ENCODE results near the gene CRK. TPM values are rescaled to one million over a fixed set of nuclear protein-coding genes. Genes with fewer than 3 reads are reported as not detected.

The CRK gene
- total and polyA plus RNA-seq, 9 donors: 31.7 to 60.6 (median 43.3) TPM

GRCh38 chr17:1495265-1495989 is 39.4 kb upstream of the CRK start:
- DNase-seq: peak in 1 of 5 donors; percentile 19
- peaks cover 2% of the 10 kb centered on the region for H3K4me1 ChIP-seq (ENCODE audit: insufficient read depth)
- intact Hi-C loops (cut with DNase I): loop anchor here in 1 of 4 donors (10.0 kb wide), 1 partner anchor 111 kb away; no protein-coding TSS in a partner anchor

GRCh38 chr17:1494736-1495253 is 38.8 kb upstream of the CRK start:
- WGBS, 3 donors: 89 to 95% (median 90%) methylated on average over 8 to 11 of the region's 11 CpGs
- Histone ChIP-seq H3K4me1 (ENCODE audit: insufficient read depth) (peaks cover 2% of the 10 kb centered on the region), H3K36me3 (no peaks in the 10 kb centered on the region), H3K4me3 (no peak overlapping the region), H3K9me3 (no peaks in the 10 kb centered on the region), H3K27ac (no peak overlapping the region), H3K27me3 (no peaks in the 10 kb centered on the region)
- no peak for TF ChIP-seq EP300 (IDR thresholded peaks at IDR 0.05)
- no peak for TF ChIP-seq POLR2A (IDR thresholded peaks at IDR 0.05)
- no peak for TF ChIP-seq CTCF (IDR thresholded peaks at IDR 0.05)
- DNase-seq: peak in 1 of 5 donors; percentile 18
- intact Hi-C loops (cut with DNase I): loop anchor here in 1 of 4 donors (10.0 kb wide), 1 partner anchor 110 kb away; no protein-coding TSS in a partner anchor

More at GRCh38 chr17:1495265-1495989, 39.4 kb upstream of the CRK start:
- Histone ChIP-seq H3K36me3 (no peaks in the 10 kb centered on the region), H3K9me3 (no peaks in the 10 kb centered on the region), H3K4me3 (no peak overlapping the region), H3K27me3 (no peaks in the 10 kb centered on the region), H3K27ac (no peak overlapping the region)
- TF ChIP-seq CTCF (IDR thresholded peaks at IDR 0.05): no peak
- no peak for TF ChIP-seq EP300 (IDR thresholded peaks at IDR 0.05)
- no peak for TF ChIP-seq POLR2A (IDR thresholded peaks at IDR 0.05)
- 61 to 75% (median 67%) methylated on average over 14 of the region's 14 CpGs for WGBS, 3 donors

- intact Hi-C loops (cut with DNase I): loop anchor here in 1 of 4 donors (10.0 kb wide), 1 partner anchor 109 kb away; no protein-coding TSS in a partner anchor
- Histone ChIP-seq H3K36me3 (no peaks in the 10 kb centered on the region), H3K27ac (no peak overlapping the region), H3K9me3 (no peaks in the 10 kb centered on the region), H3K4me3 (no peak overlapping the region), H3K4me1 (ENCODE audit: insufficient read depth) (peaks cover 2% of the 10 kb centered on the region), H3K27me3 (no peaks in the 10 kb centered on the region)
- WGBS, 3 donors: 94 to 96% (median 96%) methylated on average over 7 of the region's 7 CpGs
- TF ChIP-seq EP300 (IDR thresholded peaks at IDR 0.05): no peak
- no peak for TF ChIP-seq CTCF (IDR thresholded peaks at IDR 0.05)
- TF ChIP-seq POLR2A (IDR thresholded peaks at IDR 0.05): no peak
- no peak for DNase-seq
These were observed 38.2 kb upstream of the CRK start for GRCh38 chr17:1494203-1494602.

- Histone ChIP-seq H3K9me3 (no peaks in the 10 kb centered on the region), H3K27me3 (no peaks in the 10 kb centered on the region), H3K4me3 (no peak overlapping the region), H3K36me3 (no peaks in the 10 kb centered on the region), H3K4me1 (ENCODE audit: insufficient read depth) (peaks cover 5% of the 10 kb centered on the region), H3K27ac (peak overlapping the region in 1 of 2 donors; percentile 87)
- WGBS, 3 donors: 63 to 73% (median 66%) methylated on average over 23 of the region's 23 CpGs
- intact Hi-C loops (cut with DNase I): loop anchor here in 1 of 4 donors (10.0 kb wide), 1 partner anchor 109 kb away; no protein-coding TSS in a partner anchor
- no peak for TF ChIP-seq EP300 (IDR thresholded peaks at IDR 0.05)
- no peak for TF ChIP-seq POLR2A (IDR thresholded peaks at IDR 0.05)
- TF ChIP-seq CTCF (IDR thresholded peaks at IDR 0.05): no peak
- DNase-seq: no peak
These were observed 37.4 kb upstream of the CRK start for GRCh38 chr17:1493291-1493980.
